HG03469 (cell line): ENCODE measurements around the gene MRPL50.

ENCODE experiments used
- ATAC-seq: cut with Tn5 transposase; IDR thresholded peaks from one replicate; pipeline ENCODE4 v1.9.1; 2021; ENCODE audit warnings: mild to moderate bottlenecking, moderate library complexity, moderate number of reproducible peaks; ENCODE audit not compliant: unreplicated experiment

MRPL50 gene

GRCh38 chr9:101380295-101380694 lies 18.1 kb downstream of the MRPL50 start:
- ATAC-seq: no peak

GRCh38 chr9:101376111-101376848 lies 22.1 kb downstream of the MRPL50 start:
- no peak for ATAC-seq

- no peak for ATAC-seq
Measured at GRCh38 chr9:101375546-101375945, 22.9 kb downstream of the MRPL50 start.

GRCh38 chr9:101372327-101373118 lies 25.9 kb downstream of the MRPL50 start:
- no peak for ATAC-seq

GRCh38 chr9:101371813-101372212 lies 26.6 kb downstream of the MRPL50 start:
- no peak for ATAC-seq

GRCh38 chr9:101369884-101370531 lies 28.4 kb downstream of the MRPL50 start:
- no peak for ATAC-seq

- ATAC-seq: no peak
Measured at GRCh38 chr9:101369286-101369685, 29.1 kb downstream of the MRPL50 start.

GRCh38 chr9:101367323-101367722 lies 31.1 kb downstream of the MRPL50 start:
- no peak for ATAC-seq

GRCh38 chr9:101366038-101366756 lies 32.2 kb downstream of the MRPL50 start:
- ATAC-seq: no peak

GRCh38 chr9:101365181-101365580 lies 33.2 kb downstream of the MRPL50 start:
- no peak for ATAC-seq

- no peak for ATAC-seq
Measured at GRCh38 chr9:101362450-101362849, 36.0 kb downstream of the MRPL50 start.

GRCh38 chr9:101360647-101361046 lies 37.8 kb downstream of the MRPL50 start:
- no peak for ATAC-seq

GRCh38 chr9:101359679-101360078 lies 38.7 kb downstream of the MRPL50 start:
- no peak for ATAC-seq

GRCh38 chr9:101356619-101357018 lies 41.8 kb downstream of the MRPL50 start:
- ATAC-seq: no peak

GRCh38 chr9:101354765-101355708 lies 43.4 kb downstream of the MRPL50 start:
- no peak for ATAC-seq

GRCh38 chr9:101354143-101354764 lies 44.2 kb downstream of the MRPL50 start:
- no peak for ATAC-seq

- ATAC-seq: no peak
Measured at GRCh38 chr9:101353683-101354082, 44.7 kb downstream of the MRPL50 start.

- no peak for ATAC-seq
Measured at GRCh38 chr9:101352892-101353463, 45.4 kb downstream of the MRPL50 start.

GRCh38 chr9:101350285-101350684 lies 48.1 kb downstream of the MRPL50 start:
- no peak for ATAC-seq
